Neuronal stem cell (in vitro differentiated cells): Measurements from ENCODE around the gene EXOSC3. TPM values are rescaled to one million over a fixed set of nuclear protein-coding genes. Genes with fewer than 3 reads are reported as not detected.
"Not testable (repeated sequence)": the region's sequence is repeated elsewhere in the genome, so short reads cannot be mapped to it uniquely, and the experiment has no call there.

ENCODE experiments used
- DNase-seq: peaks from one replicate; pipeline ENCODE4 v3.0.0-alpha.2; 2013; ENCODE audit warnings: low spot score
- H2AFZ ChIP-seq: one replicate; pipeline ENCODE4 v1.6.1; 2013; ENCODE audit warnings: mild to moderate bottlenecking, low read length, inconsistent platforms
- H2AK5ac ChIP-seq: 2 replicates; pipeline ENCODE4 v1.6.1; 2013; ENCODE audit warnings: low read depth, mild to moderate bottlenecking, inconsistent platforms, low read length, moderate library complexity, mixed read lengths
- H2BK120ac ChIP-seq: 2 replicates; pipeline ENCODE4 v1.6.1; 2013; ENCODE audit warnings: low read depth, mild to moderate bottlenecking, inconsistent platforms, low read length, moderate library complexity, mixed read lengths
- H2BK12ac ChIP-seq: one replicate; pipeline ENCODE4 v1.6.1; 2013; ENCODE audit warnings: low read length, inconsistent platforms
- H2BK15ac ChIP-seq: 2 replicates; pipeline ENCODE4 v1.6.1; 2013; ENCODE audit warnings: mild to moderate bottlenecking, low read length, inconsistent platforms, mixed read lengths
- H2BK5ac ChIP-seq: one replicate; pipeline ENCODE4 v1.6.1; 2013; ENCODE audit warnings: inconsistent platforms, mild to moderate bottlenecking, low read length, moderate library complexity
- H3K14ac ChIP-seq: one replicate; pipeline ENCODE4 v1.6.1; 2013; ENCODE audit warnings: low read length, inconsistent platforms
- H3K18ac ChIP-seq: 2 replicates; pipeline ENCODE4 v1.6.1; 2013; ENCODE audit warnings: low read length, inconsistent platforms
- H3K23ac ChIP-seq: 2 replicates; pipeline ENCODE4 v1.6.1; 2013; ENCODE audit warnings: low read depth, mild to moderate bottlenecking, mixed read lengths, low read length, inconsistent platforms; ENCODE audit not compliant: poor library complexity
- H3K27ac ChIP-seq: replicated peaks from 3 replicates; pipeline ENCODE4 v1.5.1; 2013; ENCODE audit warnings: low read length, inconsistent platforms
- H3K27me3 ChIP-seq, 3 experiments: 2 replicates each; pipeline ENCODE4 v1.6.1; 2013; ENCODE audit warnings: low read length in 3 of 3, mild to moderate bottlenecking in 2 of 3, inconsistent platforms in 1 of 3, low read depth in 1 of 3, mixed read lengths in 1 of 3, moderate library complexity in 1 of 3; ENCODE audit not compliant: control insufficient read depth in 3 of 3, insufficient read depth in 3 of 3
- H3K36me3 ChIP-seq, 2 donors: replicated peaks in 1 of 2; 2 replicates each; pipeline ENCODE4 v1.6.1; 2013; ENCODE audit warnings: low read length in 2 of 2; ENCODE audit not compliant: control insufficient read depth in 2 of 2, insufficient read depth in 2 of 2
- H3K4ac ChIP-seq: 2 replicates; pipeline ENCODE4 v1.6.1; 2013; ENCODE audit warnings: inconsistent platforms, mild to moderate bottlenecking, low read length, moderate library complexity
- H3K4me1 ChIP-seq, 2 donors: 1 replicate in 1 of 2; 2 replicates in 1 of 2; pipeline ENCODE4 v1.6.1; 2013; ENCODE audit warnings: low read length in 2 of 2, low read depth in 1 of 2; ENCODE audit not compliant: control insufficient read depth in 2 of 2, insufficient read depth in 1 of 2
- H3K4me2 ChIP-seq: one replicate; pipeline ENCODE4 v1.6.1; 2013; ENCODE audit warnings: mild to moderate bottlenecking, low read length, inconsistent platforms; ENCODE audit not compliant: insufficient read depth, poor library complexity, severe bottlenecking
- H3K4me3 ChIP-seq, 2 donors: 2 replicates each; pipeline ENCODE4 v1.5.1; 2013; ENCODE audit warnings: low read length in 2 of 2, mild to moderate bottlenecking in 2 of 2, inconsistent platforms in 1 of 2, moderate library complexity in 1 of 2
- H3K79me1 ChIP-seq: one replicate; pipeline ENCODE4 v1.6.1; 2013; ENCODE audit warnings: low read depth, mild to moderate bottlenecking, inconsistent platforms, low read length, moderate library complexity
- H3K9ac ChIP-seq: one replicate; pipeline ENCODE4 v1.6.1; 2013; ENCODE audit warnings: mild to moderate bottlenecking, low read depth, low read length, inconsistent platforms; ENCODE audit not compliant: poor library complexity
- H3K9me3 ChIP-seq, 2 donors: replicated peaks in 1 of 2; 2 replicates each; pipeline versions ENCODE3 to v1.6.1; 2013; ENCODE audit warnings: low read length in 2 of 2, mild to moderate bottlenecking in 2 of 2, inconsistent platforms in 1 of 2, low read depth in 1 of 2, mixed read lengths in 1 of 2, moderate library complexity in 1 of 2; ENCODE audit not compliant: control insufficient read depth in 2 of 2, insufficient read depth in 1 of 2
- H4K8ac ChIP-seq: one replicate; pipeline ENCODE4 v1.6.1; 2013; ENCODE audit warnings: low read depth, mild to moderate bottlenecking, inconsistent platforms, low read length, moderate library complexity
- H4K91ac ChIP-seq: one replicate; pipeline ENCODE4 v1.6.1; 2013; ENCODE audit warnings: low read length, low read depth, mild to moderate bottlenecking, inconsistent platforms; ENCODE audit not compliant: poor library complexity
- WGBS, 2 donors: extraction: QIAGEN DNeasy Blood & Tissue Kit; methylation state at CpG; one replicate each; pipeline ENCODE4 v1.1.7; 2013; ENCODE audit warnings: missing lambda C conversion rate in 2 of 2, mixed read lengths in 1 of 2; ENCODE audit not compliant: insufficient read length in 2 of 2, insufficient replicate concordance in 1 of 2; ENCODE audit errors: extremely low coverage in 2 of 2; 5-methylcytosine and 5-hydroxymethylcytosine counted together
- polyA plus RNA-seq, 2 experiments: library from polyadenylated mRNA; stranded (reverse); fragments of 200-250 nt; gene quantifications; one replicate each; pipeline ENCODE4 v1.2.3, GENCODE V29; 2013

The EXOSC3 gene
- 28.8 TPM for polyA plus RNA-seq (2013, experiment 1 of 2)
- polyA plus RNA-seq (2013, experiment 2 of 2), result 29.7 TPM

- peak; percentile 82 for DNase-seq
- H4K91ac ChIP-seq, result no peak within 1 kb of the TSS
- no peak within 1 kb of the TSS for H2BK12ac ChIP-seq
- H3K27me3 ChIP-seq, result no peaks in the 10 kb centered on the region
- peak within 1 kb of the TSS; percentile 94 for H3K9ac ChIP-seq
- H3K4me3 ChIP-seq, result peak within 1 kb of the TSS; percentile 96 to 97
- H4K8ac ChIP-seq, result no peak within 1 kb of the TSS
- peak within 1 kb of the TSS; percentile 92 for H3K23ac ChIP-seq
- H3K9me3 ChIP-seq, result no peaks in the 10 kb centered on the region
- peak within 1 kb of the TSS; percentile 81 for H3K18ac ChIP-seq
- peak within 1 kb of the TSS; percentile 66 for H3K27ac ChIP-seq
- no peak within 1 kb of the TSS for H2BK120ac ChIP-seq
- H2BK15ac ChIP-seq, result no peak within 1 kb of the TSS
- peaks cover 4% of the 10 kb centered on the region for H3K79me1 ChIP-seq
- H3K14ac ChIP-seq, result peak within 1 kb of the TSS; percentile 14
- H3K36me3 ChIP-seq, result peaks cover 16 to 42% of the 10 kb centered on the region in 2 donors
- H2AK5ac ChIP-seq, result no peak within 1 kb of the TSS
- H2BK5ac ChIP-seq, result no peak within 1 kb of the TSS
- H3K4me2 ChIP-seq, result peak within 1 kb of the TSS; percentile 67
- H3K4ac ChIP-seq, result no peak within 1 kb of the TSS
- peak within 1 kb of the TSS; percentile 91 for H2AFZ ChIP-seq
- no CpG with 5 or more reads among the region's 73 CpGs for WGBS, 2 donors
- H3K4me1 ChIP-seq, result peaks cover 0 to 7% of the 10 kb centered on the region in 2 donors
These were observed at the start of gene EXOSC3 for GRCh38 chr9:37784616-37785483. EXOSC3 (minus strand) TSS chr9:37785064; CDS start chr9:37785044, 20 bp downstream.

DNA sequence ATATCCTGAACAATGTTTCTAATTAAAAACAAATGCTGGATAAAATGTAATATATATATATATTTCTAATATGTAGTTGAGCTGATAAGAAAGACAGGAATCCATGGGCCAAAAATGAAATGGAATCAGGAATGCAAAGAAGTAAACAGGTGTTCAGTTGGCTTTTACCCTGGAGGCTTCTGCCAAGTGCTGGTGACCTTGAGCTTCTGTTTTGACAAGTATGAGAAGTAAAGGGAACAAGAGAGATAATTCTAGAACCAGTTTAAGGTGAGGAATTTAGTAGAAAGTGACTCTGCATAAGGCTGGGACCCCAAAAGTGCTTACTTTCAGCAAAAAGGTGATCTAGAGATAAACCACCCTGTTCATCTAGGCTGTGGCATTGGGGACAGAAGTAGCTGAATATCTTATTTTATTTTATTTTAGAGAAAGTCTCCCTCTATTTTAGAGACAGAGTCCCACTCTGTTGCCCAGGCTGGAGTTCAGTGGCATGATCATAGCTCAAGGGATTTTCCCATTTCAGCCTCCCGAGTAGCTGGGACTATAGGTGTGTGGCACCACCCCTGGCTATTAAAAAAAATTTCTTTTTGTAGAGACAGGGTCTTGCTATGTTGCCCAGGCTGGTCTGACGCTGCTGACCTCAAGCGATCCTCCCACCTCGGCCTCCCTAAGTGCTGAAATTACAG lies 42.8 kb upstream of the EXOSC3 start:
- no CpG with 5 or more reads among the region's 4 CpGs for WGBS, 2 donors
- DNase-seq, result no peak
- Histone ChIP-seq H3K36me3 (peaks cover 5 to 73% of the 10 kb centered on the region in 2 donors), H3K4me2 (no peak overlapping the region), H3K18ac (no peak overlapping the region), H2BK12ac (no peak overlapping the region), H2BK120ac (no peak overlapping the region), H2BK5ac (no peak overlapping the region), H3K4ac (no peak overlapping the region), H3K9ac (no peak overlapping the region), H3K27me3 (no peaks in the 10 kb centered on the region), H3K23ac (no peak overlapping the region), H2BK15ac (no peak overlapping the region), H3K4me3 (no peak overlapping the region), H3K4me1 (no peaks in the 10 kb centered on the region), H3K27ac (no peak overlapping the region), H3K9me3 (no peaks in the 10 kb centered on the region), H2AFZ (no peak overlapping the region), H4K8ac (no peak overlapping the region), H4K91ac (no peak overlapping the region), H2AK5ac (no peak overlapping the region), H3K14ac (no peak overlapping the region), H3K79me1 (no peaks in the 10 kb centered on the region)

DNA sequence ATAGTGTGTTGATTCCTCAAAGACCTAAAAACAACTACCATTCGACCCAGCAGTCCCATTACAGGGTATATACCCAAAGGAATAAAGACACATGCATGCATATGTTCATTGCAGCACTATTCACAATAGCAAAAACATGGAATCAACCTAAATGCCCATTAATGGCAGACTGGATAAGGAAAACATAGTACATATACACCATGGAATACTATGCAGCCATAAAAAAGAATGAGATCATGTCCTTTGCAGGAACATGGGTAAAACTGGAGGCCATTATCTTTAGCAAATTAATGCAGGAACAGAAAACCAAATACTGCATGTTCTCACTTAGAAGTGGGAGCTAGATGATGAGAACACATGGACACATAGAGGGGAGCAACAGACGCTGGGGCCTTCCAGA lies 40.3 kb upstream of the EXOSC3 start:
- H3K4me2 ChIP-seq, H2AK5ac ChIP-seq, H3K79me1 ChIP-seq, H2BK120ac ChIP-seq, H3K14ac ChIP-seq, H3K4me1 ChIP-seq, DNase-seq, H3K27me3 ChIP-seq, H2AFZ ChIP-seq, H3K18ac ChIP-seq, H2BK5ac ChIP-seq, H4K91ac ChIP-seq, H3K4me3 ChIP-seq, H3K9me3 ChIP-seq, H3K23ac ChIP-seq, H4K8ac ChIP-seq, H3K9ac ChIP-seq, H2BK15ac ChIP-seq, H2BK12ac ChIP-seq, H3K4ac ChIP-seq, H3K27ac ChIP-seq: not testable (repeated sequence)
- no CpG with 5 or more reads among the region's 2 CpGs for WGBS, 2 donors
- H3K36me3 ChIP-seq, result peaks cover 7 to 87% of the 10 kb centered on the region in 2 donors

GRCh38 chr9:37820142-37820541 lies 35.3 kb upstream of the EXOSC3 start:
- no peak overlapping the region for H3K9ac ChIP-seq
- H3K27me3 ChIP-seq, result no peaks in the 10 kb centered on the region
- WGBS, 2 donors, result no CpG with 5 or more reads among the region's 5 CpGs
- no peaks in the 10 kb centered on the region for H3K79me1 ChIP-seq
- H4K8ac ChIP-seq, result no peak overlapping the region
- no peak overlapping the region for H3K4ac ChIP-seq
- H2AFZ ChIP-seq, result no peak overlapping the region
- no peak overlapping the region for H2BK120ac ChIP-seq
- H3K4me2 ChIP-seq, result no peak overlapping the region
- DNase-seq, result no peak
- H3K9me3 ChIP-seq, result no peaks in the 10 kb centered on the region
- H2AK5ac ChIP-seq, result no peak overlapping the region
- no peaks in the 10 kb centered on the region for H3K4me1 ChIP-seq
- H3K14ac ChIP-seq, result no peak overlapping the region
- no peak overlapping the region for H4K91ac ChIP-seq
- no peak overlapping the region for H2BK15ac ChIP-seq
- no peak overlapping the region for H3K23ac ChIP-seq
- H3K36me3 ChIP-seq, result peaks cover 5 to 61% of the 10 kb centered on the region in 2 donors
- H3K27ac ChIP-seq, result no peak overlapping the region
- no peak overlapping the region for H3K18ac ChIP-seq
- no peak overlapping the region for H3K4me3 ChIP-seq
- no peak overlapping the region for H2BK5ac ChIP-seq
- H2BK12ac ChIP-seq, result no peak overlapping the region
